Pons (tissue), 1 donor: ENCODE measurements around the gene ST6GAL1.
"Not testable (repeated sequence)": the region's sequence is repeated elsewhere in the genome, so short reads cannot be mapped to it uniquely, and the experiment has no call there.

Source experiments
- DNase-seq: peaks from one replicate; pipeline ENCODE4 v3.0.0-alpha.2; 2016; ENCODE audit warnings: low spot score

The ST6GAL1 gene

GRCh38 chr3:186967686-186968085 is 37.4 kb downstream of the ST6GAL1 start:
- DNase-seq: peak; percentile 75

DNA sequence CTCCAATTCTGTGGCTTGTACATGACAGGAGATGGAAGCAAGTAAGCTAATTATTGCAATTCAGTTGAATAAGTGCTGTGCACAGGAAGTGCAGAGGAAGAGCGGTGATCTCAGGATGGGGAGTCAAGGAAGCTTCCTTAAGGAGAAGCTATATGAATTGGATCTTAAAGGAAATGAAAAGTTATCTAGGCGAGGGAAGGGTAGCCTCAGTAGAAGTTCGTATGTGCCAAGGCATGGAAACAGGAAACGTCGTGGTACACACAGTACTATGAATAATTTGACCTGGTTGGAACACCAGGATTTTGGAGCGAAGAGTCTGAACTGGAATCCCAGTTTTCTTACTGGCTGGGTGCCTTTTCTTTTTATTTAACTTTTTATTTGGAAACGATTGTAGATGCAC is 39.3 kb downstream of the ST6GAL1 start:
- DNase-seq: no peak

- DNase-seq: not testable (repeated sequence)
Observed at GRCh38 chr3:186971106-186971505, 40.8 kb downstream of the ST6GAL1 start.

DNA sequence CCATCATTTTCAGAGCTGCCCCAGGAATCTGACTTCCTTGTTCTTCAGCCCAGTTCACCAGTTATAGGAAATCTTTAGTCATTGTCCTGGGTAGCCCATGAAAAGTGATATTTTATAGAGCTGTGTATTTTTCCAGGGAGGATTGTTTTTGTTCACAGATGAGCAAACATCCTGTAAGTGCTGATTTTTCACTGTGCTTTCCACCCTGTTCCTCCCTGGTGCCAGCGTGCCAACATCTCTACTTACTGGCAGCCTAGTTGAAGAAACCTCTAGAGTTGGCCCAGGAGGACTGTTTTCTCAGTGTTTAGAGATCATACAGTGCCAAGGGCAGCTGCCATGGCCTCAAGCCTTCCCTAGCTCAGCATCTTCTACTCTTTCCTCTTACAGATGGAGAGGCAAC is 41.3 kb downstream of the ST6GAL1 start:
- DNase-seq: peak; percentile 55

DNA sequence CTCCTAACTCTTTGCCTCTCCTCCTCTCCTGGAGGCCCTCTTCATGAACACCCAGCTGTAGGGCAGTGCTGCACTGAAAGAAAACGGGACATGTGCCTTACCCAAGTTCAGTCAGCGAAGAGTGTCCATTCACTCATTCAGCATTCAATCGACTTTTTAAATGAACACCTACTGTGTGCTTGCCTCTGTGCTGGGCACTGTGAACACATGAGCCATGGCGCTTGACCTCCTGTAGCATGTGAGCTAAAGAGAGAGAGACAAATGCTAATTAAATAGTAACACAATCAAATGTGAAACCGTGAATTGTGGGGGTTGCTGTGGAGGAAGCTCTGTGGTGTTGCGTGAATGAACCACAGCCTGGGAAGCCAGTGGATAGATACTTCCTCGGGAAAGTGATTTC is 43.4 kb downstream of the ST6GAL1 start:
- no peak for DNase-seq

GRCh38 chr3:186974824-186975313 is 44.5 kb downstream of the ST6GAL1 start:
- no peak for DNase-seq

DNA sequence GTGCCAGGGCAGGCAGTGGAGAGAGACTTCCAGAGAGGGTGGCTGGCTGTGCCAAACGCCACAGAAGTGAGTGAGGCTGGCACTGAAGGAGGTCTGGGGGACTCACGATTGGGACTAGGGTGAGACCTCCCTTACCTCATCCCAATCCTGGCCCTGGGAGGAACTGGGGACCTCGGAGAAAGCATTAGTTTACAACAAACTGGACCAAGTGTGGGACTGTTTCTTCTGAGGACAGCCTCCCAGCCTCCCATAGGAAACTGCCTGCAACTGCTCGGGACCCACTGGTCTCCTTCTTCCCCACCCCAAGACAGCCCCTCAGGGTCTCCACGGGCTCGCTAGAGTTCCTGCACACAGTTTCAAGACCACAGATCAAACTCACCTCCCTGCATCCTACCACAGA is 45.4 kb downstream of the ST6GAL1 start:
- DNase-seq: no peak

DNA sequence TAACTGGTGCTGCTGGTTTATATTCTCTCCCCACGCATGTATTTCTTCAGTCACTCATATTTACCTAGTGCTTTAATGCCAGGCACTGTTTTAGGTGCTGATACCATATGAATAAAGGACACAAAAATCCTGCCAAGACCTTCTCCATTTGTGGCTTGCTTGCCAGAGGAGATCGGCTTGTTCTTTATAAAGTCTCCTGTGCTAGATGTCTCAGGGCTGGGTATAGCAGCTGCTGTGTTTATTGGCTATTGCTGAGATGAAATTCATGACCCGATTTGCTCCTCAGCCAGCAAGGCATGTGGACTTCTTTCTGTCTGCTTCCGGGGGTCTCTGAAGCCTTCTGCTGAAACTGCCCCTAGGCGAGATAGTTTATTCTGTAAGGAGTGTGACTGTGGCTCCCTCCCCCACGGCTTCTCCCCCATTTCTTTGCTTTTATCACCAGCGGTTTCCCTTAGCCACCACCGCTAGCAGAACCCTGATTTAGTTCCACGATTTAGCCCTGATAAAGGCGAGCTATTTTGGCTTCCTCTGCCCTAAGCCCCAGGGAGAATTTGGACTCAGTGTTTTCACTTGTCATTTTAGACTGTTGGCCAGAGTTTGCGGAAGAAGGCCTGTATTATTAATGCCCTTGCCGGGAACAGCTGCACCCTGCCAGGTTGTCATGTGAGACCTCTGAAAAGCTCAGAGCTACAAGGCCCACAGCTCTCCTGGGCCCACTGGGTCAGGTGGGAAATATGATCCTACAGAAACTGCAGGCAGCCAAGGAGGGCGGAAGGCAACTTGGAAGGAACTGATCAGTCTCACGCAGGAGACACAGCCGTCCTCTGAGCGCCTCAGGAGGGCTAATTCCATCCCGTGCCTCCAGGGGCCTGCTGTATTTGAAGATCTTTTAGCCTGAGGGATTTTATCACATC is 46.8 kb downstream of the ST6GAL1 start:
- peak; percentile 84 for DNase-seq

DNA sequence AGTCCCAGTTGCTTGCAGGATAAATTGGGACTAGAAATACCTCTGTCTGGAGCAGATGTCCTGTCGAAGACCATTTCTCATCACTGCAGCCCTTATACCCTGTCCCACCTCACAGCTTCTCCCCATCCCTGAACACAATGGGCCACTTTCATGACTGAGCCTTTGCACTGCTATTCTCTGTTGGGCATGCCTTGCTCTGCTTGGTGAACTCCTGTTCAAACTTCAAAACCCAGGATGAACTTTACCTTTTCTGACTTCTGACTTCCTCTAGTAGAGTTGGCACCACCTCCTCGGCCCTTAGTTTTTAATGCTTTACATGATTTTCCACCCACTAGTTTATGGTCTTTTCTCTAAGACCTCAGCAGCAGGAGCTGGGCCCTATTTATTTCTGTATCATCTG is 48.4 kb downstream of the ST6GAL1 start:
- DNase-seq: no peak

DNA sequence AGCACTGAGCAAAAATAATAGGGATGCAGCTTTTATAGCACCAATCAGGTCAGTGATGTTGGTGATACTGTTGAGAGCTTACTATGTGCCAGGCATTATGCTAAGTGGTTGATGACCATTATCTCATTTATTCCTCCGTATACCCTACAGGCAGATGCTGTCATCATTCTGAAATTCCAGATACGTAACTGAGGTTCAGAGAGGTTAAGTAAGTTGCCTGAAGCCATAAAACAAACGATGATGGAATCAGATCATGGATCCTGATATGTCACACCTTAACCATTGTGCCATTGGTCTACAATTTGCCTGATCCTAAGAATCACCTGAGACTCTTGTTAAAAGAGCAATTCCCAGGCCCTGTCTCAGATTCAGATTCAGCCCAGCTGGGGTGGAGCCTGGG is 49.5 kb downstream of the ST6GAL1 start:
- DNase-seq: no peak

DNA sequence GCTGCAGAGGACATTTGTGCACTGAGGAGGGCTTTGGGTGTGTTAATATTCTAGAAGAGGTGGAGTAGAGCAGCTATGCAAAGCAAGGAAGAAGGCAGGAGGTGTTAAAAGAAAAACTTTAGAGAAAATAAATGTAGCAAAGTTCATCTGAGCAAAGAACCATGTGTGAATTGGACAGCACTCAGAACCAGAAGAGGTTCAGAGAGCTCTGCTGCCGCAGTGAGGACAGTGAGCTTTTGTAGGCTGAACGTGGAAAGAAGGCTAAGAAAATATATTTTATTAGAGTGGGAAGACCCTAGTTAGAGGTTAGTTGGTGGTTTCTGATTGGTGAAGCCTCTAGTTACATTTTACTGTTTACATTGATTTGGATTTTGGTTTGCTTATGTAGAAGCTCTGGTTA is 50.7 kb downstream of the ST6GAL1 start:
- DNase-seq: no peak

DNA sequence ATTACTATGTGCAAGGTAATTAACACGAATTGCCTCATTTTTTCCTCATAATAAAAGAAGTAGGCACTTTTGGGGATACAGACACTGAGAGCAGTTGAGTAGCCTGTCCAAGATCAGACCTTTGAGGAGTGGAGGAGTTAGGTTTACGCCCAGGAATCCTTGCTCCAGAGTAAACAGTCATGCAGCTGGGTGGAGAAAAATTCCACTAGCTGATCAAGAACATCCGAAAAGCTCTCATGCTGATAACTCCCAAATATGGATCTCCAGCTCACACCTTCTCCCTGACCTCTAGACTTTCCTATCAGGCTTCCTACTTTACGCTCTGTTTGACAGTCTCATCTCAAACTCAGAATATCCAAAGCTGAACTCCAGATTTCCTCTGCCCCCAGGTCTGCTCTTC is 53.3 kb downstream of the ST6GAL1 start:
- no peak for DNase-seq

DNA sequence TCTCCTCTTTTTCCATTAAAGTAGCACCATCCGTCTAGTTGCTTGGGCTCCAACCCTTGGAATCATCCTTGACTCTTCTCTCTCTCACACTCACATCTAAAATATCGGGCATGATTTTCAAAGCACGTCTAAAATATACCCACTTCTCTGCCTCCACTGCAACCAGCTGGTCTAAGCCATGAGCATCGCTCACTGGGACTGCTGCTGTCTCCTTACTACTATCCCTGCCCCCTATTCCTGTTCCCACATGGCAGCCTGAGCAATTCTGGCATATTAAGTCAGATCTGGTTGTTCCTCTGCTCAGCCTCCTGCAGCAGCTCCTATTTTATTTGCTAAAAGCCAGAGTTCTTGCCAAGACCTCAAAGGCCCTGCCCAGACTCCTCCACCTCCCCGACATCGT is 53.7 kb downstream of the ST6GAL1 start:
- DNase-seq: no peak

GRCh38 chr3:186985661-186986364 is 55.5 kb downstream of the ST6GAL1 start:
- DNase-seq: peak; percentile 85

DNA sequence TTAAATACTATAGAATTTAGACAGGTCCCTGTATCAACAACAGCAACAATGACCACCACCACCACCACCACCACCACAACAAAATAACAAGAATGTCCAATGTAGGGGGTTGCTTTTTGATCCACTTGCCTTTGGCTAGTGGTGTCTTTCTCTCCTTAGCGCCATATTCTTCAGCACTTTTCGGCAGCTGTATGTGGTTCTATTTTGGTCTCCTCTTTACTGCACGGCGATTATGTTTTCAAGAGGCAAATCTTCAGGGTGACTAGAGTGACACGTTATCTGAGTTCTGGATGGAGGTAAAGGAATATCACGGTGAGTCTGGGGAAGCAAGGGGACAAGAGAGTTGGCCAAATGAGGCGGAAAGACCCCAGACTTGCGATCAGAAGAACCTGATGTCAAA is 56.1 kb downstream of the ST6GAL1 start:
- no peak for DNase-seq

DNA sequence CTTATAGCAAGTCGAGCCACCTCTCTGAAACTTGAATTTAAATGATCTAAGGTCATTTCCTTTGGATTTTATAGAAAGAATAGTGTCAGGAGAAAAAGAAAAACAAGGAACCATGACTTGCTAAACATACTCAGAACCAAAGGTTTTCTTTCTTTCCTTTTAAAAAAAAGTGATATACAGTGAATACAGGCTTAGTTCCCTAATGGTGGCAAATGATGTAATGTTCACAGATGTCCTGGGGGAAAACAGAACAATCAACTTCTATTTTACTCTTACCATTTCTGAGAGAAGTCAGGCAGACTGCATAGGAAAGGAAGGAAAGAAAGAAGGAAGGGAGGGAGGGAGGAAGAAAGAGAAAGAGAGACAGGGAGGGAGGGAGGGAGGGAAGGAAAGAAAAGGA is 56.5 kb downstream of the ST6GAL1 start:
- no peak for DNase-seq

GRCh38 chr3:186988806-186989205 is 58.5 kb downstream of the ST6GAL1 start:
- DNase-seq: no peak

- no peak for DNase-seq
Observed at GRCh38 chr3:186989429-186989828, 59.1 kb downstream of the ST6GAL1 start.

GRCh38 chr3:186990277-186990676 is 60.0 kb downstream of the ST6GAL1 start:
- no peak for DNase-seq

DNA sequence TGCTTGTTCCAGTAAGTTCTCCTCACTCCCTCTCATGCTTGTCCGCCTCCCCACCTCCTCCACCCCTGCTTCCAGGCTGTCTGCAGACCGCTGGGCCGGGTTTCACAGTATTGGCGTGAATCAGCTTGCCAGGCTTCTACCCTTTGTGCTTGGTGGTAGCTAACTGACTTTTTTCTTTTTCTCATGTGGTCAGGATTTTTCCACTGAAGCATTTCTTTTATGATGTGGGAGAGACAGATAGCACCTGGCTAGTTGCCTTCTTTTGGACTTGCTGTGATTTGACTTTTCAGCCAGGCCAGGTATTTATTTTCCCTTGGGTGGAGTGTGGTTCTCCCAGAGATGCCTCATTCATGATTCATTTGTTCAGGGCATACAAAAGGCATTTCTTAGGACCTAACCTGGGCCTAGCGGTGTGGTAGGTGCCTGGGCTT is 60.6 kb downstream of the ST6GAL1 start:
- no peak for DNase-seq

DNA sequence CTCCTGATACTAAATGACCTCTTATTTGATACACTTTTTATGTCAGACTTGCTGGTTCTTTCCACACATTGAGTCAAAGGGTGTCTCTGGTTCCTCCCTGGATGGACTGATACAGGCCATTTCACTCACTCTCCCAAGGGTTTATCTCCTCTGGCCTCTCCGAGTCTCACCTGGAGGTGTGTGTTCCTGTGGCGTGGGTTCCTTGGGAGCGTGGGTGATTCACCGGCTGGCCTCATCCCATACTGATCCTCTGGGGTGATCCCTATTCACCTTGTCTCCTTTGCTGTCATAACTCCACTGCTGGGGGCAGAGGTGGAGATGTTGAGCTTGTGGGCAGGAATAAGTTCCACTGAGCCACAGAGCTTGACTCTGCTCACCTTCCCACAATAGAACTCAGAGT is 61.1 kb downstream of the ST6GAL1 start:
- DNase-seq: no peak

- peak; percentile 57 for DNase-seq
Observed at GRCh38 chr3:186992096-186992495, 61.8 kb downstream of the ST6GAL1 start.

DNA sequence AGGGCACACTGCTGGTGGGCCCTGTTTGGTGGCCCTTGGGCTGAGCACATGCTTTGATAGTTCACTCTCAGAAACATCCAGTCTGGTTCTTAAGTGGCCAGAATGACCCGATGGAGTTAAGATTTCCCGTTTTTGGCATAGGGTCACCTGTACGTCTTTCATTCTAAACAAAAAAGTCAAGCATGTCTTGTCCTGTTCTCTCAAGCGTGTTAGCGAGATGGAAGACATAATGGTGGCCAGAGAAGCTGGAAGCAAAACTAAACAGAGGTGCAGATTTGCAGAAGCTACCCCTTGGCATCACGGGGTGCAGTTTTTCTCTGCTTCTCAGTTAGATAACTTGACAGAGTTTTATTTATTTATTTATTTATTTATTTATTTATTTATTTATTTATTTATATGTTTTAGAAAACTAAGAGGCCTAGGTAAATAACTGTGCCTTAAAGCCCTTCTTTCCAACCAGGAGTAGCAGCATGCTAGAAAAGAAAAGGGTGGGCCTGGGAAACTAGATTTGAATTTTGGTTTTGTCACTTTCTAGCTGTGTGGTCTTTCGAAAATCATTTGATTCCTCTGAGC is 63.0 kb downstream of the ST6GAL1 start:
- no peak for DNase-seq
